NCI-H1436 treated with DMSO at 0.1 percent for 48 hours (cell line): ENCODE results near the gene ARSJ.

Experiments
- DNase-seq: peaks from one replicate; lab custom pipeline; 2025; lab: John Stamatoyannopoulos, UW

Gene ARSJ

DNA sequence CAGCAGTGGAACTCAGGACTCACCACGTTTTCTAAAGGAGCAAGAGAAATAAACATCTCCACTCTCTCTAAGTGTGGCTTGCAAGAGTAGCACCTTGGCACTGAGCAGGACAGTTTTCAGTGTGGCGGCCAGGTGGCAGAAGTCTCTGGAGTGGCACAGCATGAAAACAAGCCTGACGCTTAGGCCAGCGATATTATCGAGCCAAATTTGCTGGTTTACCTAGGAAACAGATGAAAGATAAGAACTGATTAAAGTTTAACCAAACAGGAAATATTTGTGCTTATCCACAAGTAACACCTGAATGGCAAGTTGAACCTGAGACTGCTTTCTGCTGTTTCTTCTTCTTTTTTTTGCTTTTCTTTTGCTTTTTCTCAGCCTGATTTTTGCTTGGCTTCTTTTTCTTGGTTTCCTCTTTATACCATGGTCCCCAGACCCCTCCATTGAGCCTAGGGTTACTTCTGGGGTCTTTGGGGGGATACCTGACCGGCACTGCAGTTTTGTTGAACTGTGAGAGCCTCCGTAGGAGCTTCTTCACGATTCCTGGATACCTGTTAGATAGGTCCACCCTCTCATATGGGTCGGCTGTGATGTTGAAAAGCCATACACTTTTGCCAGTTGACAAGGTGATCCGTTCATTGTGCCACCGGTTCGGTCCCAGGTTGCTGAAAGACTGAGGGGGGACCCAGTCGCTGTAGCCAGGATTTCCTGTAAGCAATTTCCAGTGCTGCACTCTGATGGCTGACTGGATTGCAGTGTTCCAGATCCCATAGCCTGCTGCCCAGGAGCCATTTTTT is 77.3 kb downstream of the ARSJ start:
- DNase-seq: no peak

DNA sequence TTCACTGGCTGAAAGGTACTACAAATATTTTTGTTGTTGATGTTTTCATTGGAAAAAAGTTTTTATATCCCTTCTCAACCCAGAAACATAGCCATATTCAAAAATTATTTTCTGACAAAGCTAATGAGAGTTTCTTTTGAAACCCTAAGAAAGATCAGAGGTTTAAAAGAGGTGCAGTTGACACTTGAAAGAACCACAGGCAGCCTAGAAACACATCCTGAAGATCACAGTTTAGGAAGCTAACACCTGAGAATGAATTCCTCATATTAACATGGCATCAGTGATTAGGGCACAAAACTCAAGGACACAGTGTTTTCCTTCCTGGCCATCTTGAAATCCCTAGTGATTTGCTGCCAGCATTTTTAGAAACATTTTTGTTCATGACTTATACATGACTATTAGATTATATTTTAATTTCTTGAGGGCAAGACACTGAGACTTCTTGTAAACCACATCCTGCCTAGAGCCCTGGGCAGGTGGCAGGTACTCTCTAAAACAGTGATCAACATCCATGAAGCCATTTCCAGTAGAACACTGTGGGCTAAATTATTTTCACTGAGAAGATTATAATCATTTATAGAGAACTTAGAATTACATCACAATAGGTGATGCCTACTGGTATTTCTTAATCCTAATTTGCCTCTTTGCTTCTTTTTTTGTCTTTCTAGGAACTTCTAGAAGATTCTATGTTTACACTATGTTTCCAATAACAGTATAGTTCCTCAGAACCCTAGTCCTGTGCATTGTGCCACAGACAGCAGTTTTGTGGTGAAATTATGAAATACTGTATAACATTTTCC is 80.0 kb downstream of the ARSJ start:
- no peak for DNase-seq

DNA sequence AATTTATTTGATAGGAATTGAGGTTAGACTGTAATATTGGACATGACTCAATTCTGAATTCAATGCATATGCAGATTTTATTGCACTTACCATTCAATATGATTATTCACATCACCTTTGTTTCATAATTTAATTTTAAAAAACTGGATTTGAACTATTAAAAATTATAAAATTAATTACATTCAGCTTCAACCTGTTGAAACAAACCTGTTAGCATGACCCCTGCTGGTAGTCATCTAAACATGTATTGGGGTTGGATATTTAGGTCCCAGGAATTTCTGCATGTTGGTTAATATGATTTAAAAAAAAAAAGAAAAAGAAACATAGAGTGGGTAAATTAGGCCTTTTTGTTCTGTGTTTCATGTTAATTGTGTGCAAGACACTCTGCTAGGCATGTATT is 85.9 kb downstream of the ARSJ start:
- no peak for DNase-seq

DNA sequence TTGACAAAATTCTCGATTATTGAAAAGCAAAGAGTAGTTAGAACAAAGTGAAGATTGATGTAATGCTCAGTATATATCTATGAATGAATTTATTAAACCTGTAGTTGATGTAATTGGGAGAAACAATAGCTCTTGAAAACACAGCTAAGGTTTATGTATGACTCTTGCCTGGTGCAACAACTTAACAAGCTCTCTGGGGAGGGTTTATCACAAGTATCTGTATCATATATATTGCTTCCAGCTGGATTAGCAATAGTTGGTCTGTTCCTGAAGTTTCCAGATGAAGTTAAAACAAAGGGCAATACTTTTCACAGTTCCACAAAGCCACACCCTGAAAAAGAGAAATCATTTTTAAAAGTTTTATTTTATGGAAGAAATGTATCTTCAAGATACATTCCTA is 91.4 kb downstream of the ARSJ start:
- no peak for DNase-seq

DNA sequence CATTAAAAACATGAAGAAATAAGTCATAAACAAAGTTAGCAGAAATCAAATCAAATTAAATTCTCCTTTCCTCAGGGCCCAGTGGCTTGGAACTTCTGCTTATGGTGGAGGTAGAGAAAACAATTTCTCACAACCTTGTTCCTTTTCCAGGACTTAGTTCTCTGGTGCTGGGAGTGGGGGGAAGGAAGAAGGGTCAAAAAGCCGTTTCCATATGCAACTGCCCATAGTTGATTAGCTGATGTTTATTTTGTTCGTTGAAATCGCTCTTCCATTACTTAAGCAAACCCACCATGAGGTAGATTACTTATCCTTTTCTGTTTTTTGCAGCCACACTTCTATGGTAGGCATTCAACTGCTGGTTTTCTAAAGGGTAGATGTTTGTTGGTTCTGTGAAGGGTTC is 94.2 kb downstream of the ARSJ start:
- DNase-seq: no peak

DNA sequence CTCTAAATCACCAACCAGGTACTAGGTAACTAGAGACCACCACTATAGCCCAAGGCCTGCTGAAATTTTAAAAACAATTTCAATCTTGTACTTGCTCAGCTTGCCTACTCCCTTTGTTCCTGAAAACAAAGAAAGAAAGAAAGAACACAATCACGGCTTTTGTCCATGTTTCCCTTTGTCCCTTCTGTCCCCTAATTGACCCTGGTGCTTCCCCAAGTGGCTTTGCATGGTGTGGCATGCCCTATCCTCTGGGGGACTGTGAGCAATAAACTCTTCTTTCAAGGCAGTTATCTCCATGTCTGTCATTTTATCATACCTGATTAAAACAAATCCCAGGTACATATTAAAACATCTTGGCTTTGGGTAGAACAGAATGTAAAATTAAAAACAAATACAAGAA is 94.8 kb downstream of the ARSJ start:
- DNase-seq: no peak

DNA sequence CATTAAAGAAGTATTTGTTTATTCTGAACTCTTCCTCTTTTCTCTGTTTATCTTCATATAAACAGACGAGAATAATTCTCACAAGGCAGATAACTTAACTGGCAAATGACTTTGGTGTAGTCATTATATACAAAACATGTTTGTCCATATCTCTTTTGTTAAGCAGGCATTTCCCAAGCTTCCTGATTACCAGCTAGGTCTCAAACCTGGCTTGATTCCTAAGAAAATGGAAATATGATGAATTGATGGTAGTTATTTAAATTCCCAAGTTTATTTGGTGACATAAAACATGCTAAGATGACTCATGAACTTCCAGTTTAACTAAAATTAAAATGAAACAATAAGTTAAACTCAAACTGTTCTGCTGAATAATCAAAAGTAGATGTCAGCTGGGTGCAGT is 96.8 kb downstream of the ARSJ start:
- no peak for DNase-seq

DNA sequence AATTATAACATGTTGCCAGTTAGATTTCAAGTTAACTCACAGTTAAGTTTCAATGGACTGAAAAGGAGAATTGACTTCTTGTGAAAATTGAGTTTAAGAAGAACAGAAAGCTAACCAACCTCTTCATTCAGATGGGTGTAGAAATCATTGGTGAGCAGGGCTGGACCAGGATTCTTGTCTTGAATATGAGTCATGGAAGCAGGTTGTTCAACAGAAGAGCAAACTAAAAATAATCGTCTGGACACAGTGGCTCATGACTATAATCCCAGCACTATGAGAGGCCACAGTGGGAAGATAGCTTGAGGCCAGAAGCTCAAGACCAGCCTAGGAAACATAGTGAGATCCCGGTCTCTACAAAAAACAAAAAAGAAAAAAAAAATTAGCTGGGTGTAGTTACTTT is 98.2 kb downstream of the ARSJ start:
- no peak for DNase-seq

DNA sequence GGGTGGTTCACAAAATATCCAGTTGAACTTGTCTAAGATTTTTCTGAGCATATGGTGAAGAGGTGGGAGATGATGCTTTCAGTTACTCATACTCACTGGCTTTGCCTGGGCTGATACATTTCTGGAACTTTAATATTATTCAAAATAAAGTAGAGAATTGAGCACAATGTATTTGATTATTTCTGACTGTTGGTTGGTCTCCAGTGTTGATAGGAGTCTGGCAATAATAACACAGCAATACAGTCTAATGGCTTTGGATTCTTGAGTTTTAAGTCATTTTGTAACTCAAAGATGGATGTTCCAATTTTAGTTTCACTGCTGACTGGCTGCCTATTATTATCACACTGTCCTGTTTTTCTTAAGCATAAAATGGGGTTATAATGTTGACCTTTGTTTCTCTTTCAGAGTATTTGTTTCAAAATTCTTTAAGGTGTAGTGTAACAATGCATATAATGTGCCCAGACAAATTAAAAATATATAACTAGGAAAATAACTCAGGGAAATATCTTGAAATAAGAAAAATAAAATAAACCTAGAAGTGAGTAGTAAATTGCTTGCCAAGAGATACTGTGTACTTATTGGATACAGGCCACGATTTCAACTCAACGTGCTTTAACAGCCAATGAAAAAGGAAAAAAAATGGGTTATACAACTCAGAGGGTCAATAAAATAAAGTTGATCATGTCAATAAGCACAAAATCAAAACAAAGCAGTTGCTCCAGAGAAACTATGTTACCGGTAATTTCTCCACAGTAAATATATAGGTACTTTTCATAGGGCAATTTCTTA is 99.0 kb downstream of the ARSJ start:
- DNase-seq: no peak

DNA sequence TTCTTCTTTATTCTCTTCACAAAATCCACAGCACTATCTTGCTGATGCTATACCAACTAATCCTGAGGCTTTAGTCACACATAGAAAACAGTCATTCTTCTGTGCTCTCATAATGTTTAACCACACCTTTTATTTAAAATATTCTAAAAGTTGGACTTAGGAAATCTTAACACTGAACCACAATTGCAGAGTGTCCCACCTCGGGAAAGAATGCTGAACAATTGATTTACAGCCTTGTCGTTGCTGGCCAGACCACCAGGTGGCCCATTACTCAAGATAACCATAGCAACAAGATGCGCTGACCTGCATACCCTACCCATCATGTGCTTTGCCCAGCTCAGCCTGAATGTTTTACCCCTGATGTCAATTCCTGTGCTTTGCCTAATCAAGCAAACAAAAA is 100.8 kb downstream of the ARSJ start:
- no peak for DNase-seq

DNA sequence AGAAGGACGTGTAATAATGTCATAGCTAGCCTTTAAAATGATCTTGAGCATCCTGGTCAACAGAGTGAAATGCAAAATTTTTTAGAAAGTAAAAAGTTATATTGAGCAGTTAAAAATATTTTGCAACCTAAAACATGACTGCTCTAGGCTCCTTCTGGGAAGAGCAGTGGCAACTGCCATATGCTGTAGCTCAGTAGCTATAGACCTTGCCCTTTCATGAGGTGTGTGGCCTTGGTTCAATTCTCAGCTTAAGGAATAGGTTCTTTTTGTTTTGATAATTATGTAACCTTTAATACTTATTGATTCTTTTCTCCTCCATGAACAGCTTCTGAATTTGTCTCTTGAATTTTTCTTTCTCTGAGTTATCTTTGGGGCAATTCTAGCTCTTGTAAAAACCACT is 105.0 kb downstream of the ARSJ start:
- no peak for DNase-seq

DNA sequence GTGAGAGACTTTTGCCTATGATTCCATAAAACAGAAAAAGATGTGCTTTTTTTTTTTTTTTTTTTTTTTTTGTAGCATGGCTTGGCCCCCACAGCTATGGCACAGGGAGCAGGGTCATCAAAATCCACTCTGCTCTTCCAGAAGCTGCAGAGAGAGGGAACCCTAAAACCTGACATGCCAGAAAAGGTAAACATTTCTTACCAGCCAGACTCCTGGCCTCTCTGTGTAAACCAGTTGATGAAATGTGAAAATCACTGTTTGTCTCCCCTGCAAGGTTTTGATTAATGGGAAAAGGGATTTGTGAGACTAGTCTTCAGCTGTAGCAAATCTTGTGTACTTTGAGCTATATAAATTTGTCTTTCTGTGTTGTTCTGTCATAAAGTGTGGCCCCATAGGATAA is 105.9 kb downstream of the ARSJ start:
- no peak for DNase-seq

DNA sequence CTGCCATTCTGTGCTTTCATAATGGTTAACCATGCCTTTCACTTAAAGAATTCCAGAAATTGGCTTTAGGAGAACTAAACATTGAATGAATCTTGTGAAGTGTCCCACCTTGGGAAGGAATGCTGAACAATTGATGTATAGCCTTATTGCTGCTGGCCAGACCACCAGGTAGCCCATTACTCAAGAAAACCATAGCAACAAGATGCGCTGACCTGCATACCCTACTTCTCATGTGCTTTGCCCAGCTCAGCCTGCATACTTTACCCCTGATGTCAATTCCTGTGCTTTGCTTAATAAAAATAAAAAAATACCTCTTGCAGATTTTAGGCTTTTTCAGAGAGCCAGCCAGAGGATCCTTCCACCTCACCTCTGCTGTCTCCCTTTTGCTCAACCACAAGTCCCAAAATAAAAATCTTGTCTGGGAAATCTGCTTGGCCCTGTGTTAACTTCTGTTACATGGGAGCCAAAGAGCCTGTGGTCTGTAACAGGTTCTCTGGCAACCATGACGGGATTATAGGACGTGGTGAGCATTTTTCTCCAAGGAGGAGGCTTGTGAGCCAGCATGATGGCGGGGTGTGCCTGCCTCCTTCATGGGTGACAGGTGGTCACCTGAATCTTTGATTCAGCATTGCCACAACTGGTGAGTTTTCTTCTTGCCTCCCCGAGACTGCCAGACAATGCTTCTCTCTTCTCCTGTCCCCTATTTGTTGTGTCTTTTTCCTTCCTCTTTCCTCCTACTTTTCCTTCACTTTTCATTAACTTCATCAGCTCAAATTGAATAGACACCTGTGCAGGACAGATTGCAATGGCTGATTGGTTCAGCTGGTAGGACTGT is 106.8 kb downstream of the ARSJ start:
- no peak for DNase-seq

DNA sequence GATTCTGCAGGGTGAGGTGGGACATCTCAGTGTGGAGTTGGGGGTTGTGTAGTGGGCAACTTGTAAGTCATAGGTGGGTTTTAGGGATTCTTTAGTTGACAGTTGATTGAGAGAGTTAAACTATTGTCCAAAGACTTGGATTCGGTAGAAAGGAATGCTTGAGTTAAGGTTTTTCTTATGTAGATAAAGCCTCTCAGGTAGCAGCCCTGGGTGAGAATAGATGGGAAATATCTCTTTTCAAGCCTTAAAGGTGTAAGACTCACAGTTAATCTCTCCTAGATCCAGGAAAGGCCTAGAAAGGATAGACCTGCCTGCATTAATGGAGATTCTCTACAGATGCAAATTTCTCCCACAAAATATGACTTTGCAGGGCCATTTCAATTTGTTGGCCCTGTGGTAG is 108.4 kb downstream of the ARSJ start:
- no peak for DNase-seq

DNA sequence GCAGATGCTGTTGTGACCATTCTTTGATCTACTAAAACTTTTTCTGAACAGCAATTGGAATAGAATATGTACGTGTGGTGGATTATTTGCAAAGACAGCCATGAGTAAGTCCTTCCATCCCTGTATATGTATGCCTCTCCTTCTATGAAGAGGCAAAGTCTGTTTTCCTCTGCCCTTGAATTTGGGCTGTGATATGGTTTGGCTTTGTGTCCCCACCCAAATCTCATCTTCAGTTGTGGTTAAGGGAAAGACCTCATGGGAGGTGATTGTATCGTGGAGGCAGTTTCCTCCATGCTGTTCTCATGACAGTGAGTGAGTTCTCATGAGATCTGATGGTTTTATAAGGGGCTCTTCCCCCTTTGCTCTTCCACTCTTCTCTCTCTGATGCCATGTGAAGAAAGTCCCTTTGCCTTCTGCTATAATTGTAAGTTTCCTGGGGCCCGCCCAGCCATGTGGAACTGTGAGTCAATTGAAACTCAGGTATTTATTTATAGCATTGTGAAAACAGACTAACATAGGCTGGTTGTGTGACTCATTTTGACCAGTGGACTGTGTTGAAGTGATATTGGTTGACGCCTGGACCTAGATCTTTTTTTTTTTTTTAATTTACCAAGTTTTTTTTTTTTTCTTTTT is 109.6 kb downstream of the ARSJ start:
- DNase-seq: no peak

DNA sequence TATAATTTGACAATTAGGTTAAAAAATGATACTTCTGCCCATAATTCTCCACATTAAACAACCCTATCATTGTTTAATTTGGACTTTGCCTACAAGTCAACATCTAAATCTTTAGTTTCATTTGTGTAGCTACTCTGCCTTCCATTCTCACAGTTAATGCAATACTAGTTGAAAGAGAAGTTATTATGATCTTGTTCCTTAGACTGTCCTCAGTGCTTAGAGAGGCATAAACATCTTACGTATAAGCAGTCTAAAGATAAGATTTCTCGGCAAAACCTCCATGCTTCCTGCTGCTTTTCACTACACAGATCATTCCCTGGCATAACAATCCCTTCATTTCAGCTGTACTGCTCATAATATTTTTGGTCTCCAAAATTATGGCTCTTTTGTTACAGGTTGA is 112.8 kb downstream of the ARSJ start:
- no peak for DNase-seq

DNA sequence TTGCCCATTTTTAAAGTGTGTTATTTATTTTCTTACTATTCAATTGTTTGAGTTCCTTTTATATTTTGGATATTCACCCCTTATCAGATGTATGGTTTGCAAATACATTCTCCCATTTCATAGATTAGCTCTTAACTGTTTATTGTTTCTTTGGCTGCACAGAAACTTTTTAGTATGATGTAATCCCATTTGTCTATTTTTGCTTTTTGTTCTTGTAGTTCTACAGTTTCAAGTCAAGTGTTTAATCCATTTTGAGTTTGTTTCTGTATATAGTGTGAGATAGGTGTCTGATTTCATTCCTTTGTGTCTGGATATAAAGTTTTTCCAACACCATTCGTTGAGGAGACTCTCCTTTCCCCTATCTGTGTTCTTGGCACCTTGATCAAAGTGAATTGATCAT is 120.5 kb downstream of the ARSJ start:
- no peak for DNase-seq

DNA sequence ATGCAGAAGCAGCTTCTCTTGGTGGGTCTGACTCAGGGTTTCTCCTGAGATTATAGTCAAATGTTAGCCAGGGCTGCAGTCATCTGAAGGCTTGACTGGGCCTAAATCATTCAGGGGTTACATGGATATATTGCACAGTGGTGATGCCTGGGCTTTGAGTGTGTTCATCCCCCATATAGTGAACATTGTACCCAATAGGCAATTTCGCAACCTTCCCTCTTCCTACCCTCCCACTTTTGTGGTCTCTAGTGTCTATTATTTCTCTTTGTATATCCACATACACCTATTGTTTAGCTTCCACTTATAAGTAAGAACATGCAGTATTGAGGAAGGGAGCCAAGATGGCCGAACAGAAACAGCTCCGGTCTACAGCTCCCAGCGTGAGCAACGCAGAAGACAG is 127.6 kb downstream of the ARSJ start:
- no peak for DNase-seq
